HG02588 (cell line): ENCODE results near the gene AP1G2.

Source experiments
- ATAC-seq: cut with Tn5 transposase; IDR thresholded peaks from one replicate; pipeline ENCODE4 v1.9.1; 2021; ENCODE audit warnings: mild to moderate bottlenecking, moderate library complexity; ENCODE audit not compliant: unreplicated experiment

Gene AP1G2

GRCh38 chr14:23521785-23522640, 45.6 kb downstream of the AP1G2 start:
- ATAC-seq: no peak

- ATAC-seq: no peak
Measured at GRCh38 chr14:23520899-23521533, 46.6 kb downstream of the AP1G2 start.

GRCh38 chr14:23518709-23519108, 48.9 kb downstream of the AP1G2 start:
- ATAC-seq: no peak

GRCh38 chr14:23517650-23518326, 49.8 kb downstream of the AP1G2 start:
- no peak for ATAC-seq

- no peak for ATAC-seq
Measured at GRCh38 chr14:23514644-23514957, 53.0 kb downstream of the AP1G2 start.

GRCh38 chr14:23513818-23514643, 53.6 kb downstream of the AP1G2 start:
- no peak for ATAC-seq

DNA sequence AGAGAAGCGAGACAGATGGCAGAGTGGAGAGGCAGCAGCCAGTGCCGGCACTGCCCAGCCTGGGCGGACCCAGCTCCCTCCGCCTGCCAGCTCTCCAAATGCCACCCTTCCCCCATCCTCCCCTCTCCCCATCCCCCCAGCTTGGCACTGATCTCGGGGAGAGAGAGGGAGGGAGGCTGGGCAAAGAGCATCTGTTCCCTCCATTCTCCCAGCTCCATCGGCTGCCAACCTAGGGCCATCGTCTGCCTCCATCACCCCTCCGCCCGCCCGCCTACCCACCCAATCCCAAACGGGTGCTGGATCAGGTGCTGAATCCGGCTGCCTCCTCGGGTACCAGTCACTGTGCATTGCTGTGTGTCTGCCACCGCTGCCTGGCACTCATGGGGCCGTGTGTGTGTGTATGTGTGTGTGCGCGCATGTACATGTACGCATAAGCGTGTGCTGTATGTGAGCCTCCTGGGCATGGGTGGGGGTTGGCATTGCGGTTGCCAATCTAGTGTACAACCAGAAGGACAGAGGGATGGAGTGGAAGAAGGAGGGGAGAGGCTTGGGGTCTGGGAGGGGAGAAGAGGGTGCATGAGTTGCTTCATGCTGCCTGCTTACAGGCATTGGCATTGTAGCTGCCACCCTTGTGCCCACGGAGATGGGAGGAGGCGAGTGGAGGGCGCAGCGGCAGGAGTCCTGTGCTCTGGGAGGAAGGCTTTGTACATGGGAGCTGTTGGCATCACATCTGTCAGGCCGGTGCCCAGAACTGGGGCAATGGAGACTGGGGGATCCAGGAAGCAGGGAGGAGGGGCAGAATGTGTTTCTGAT, 54.4 kb downstream of the AP1G2 start:
- ATAC-seq: no peak

GRCh38 chr14:23512156-23512555, 55.4 kb downstream of the AP1G2 start:
- no peak for ATAC-seq
